Gastroesophageal sphincter (tissue), 3 donors: ENCODE data around the gene SORBS1.

Experiments
- POLR2A ChIP-seq, 2 donors: fragments of 450-650 bp; IDR thresholded peaks; one replicate each; pipeline ENCODE4 v1.6.1; 2017; ENCODE audit warnings: antibody characterized with exemption in 2 of 2, mild to moderate bottlenecking in 2 of 2, moderate library complexity in 1 of 2
- POLR2AphosphoS5 ChIP-seq: sonication (generic); formaldehyde crosslinking; IDR thresholded peaks from one replicate; pipeline ENCODE4 v1.6.1; 2017; ENCODE audit warnings: antibody characterized with exemption
- TF ChIP-seq, protein P1 (sequence below), 4 experiments: fragments of 200-600 bp in 2 of 4; fragments of 450-650 bp in 2 of 4; sonication (generic) in 1 of 4; IDR thresholded peaks; one replicate each; pipeline ENCODE4 v1.5.1; 2017 to 2019; ENCODE audit warnings: antibody characterized with exemption in 4 of 4, mild to moderate bottlenecking in 2 of 4, moderate library complexity in 2 of 4

DNA sequence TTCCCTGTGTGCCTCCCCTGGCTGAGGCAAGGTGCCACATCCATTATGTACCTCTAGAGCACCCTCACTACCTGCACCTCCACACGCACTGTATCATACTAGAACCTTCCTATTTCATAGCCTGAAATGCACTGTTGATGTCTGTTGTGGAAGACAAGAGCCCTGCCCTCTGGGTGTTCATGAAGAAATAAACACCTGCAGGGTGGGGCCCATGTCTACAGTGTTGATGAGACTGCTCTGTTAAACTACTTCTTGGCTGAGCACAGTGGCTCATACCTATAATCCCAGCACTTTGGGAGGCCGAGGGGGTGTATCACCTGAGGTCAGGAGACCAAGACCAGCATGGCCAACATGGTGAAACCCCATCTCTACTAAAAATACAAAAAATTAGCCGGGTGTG is 14.0 kb downstream of the SORBS1 start:
- TF ChIP-seq POLR2A (IDR thresholded peaks at IDR 0.05) (no peak), POLR2AphosphoS5 (peak; percentile 4)
- TF ChIP-seq, protein P1, sequence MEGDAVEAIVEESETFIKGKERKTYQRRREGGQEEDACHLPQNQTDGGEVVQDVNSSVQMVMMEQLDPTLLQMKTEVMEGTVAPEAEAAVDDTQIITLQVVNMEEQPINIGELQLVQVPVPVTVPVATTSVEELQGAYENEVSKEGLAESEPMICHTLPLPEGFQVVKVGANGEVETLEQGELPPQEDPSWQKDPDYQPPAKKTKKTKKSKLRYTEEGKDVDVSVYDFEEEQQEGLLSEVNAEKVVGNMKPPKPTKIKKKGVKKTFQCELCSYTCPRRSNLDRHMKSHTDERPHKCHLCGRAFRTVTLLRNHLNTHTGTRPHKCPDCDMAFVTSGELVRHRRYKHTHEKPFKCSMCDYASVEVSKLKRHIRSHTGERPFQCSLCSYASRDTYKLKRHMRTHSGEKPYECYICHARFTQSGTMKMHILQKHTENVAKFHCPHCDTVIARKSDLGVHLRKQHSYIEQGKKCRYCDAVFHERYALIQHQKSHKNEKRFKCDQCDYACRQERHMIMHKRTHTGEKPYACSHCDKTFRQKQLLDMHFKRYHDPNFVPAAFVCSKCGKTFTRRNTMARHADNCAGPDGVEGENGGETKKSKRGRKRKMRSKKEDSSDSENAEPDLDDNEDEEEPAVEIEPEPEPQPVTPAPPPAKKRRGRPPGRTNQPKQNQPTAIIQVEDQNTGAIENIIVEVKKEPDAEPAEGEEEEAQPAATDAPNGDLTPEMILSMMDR (IDR thresholded peaks at IDR 0.05) = no peak
